NCI-H2029 (cell line): ENCODE data around the gene TSPAN7.

ENCODE experiments used
- DNase-seq: peaks from one replicate; lab custom pipeline; 2025; lab: John Stamatoyannopoulos, UW

Gene TSPAN7

DNA sequence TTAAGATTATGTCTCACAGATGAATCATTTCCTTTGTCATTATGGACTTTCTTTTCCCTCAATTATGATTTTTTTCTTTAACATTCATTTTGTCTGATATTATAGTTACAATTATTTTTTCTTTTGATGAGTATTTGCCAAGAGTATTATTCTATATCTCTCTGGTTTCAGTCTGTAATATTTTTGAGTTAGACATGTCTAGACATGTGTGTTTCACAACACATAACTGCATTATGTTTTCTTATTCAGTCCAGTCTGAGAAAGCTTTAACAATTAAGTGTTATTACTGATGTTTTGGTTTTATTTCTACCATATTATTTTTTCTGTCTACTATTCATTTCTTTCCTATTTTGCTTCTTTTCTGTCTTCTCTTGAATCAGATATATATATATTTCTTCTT is 131.6 kb downstream of the TSPAN7 start:
- DNase-seq, result no peak

DNA sequence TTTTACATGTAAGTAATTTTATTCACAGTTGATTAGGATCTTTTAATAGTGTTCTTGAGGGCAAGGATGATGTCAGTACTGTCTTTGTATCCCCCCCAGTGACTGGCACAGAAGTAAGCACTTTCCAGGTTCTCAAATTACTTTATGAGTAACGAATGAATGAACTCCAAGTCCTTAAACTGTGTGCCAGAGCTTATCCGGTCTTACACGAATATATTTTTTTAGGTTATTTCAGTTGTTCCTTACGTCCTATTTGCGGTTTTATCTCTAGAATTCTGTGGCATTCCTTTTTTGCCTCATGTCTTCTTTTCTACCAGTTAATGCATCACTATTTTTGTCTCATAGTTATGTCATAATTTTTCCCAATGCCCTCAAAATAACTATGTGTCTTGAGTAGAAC is 133.1 kb downstream of the TSPAN7 start:
- no peak for DNase-seq

DNA sequence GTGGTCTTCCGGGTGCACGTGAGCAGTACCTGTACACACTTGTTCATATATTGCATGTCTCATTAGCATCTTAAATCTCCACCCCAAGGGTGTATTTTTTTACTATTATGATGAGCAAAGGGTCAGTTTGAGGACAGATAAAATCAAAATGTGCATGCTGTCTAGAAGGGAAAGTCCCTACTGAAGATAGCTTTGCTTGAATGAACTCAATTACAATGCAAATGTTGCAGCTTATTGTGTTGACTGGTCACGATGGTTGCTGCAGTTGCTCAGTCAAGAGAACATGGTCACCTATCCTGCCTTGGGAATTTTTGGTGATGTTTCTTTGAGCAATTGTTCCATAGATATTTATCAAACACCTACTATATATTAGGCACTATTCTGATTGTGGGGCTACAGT is 136.1 kb downstream of the TSPAN7 start:
- no peak for DNase-seq

DNA sequence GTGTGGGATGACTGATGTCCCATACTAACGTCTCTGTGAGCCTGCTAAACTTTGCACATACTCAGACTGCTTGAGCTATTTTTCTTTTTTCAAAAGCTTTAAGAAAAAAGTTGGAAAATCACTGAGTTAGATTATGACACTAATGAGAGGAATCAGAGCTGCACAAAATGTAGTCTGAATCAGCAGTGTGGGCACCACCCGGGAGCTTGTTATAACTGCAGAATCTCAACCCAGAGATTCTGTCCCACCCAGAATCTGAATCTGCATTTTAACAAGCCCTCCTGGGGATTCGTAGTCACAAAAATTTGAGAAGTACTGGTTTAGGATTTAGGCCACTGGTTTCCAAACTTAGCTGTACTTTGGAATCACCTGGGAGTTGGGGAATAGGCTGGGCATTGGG is 137.8 kb downstream of the TSPAN7 start:
- no peak for DNase-seq

- DNase-seq, result no peak
Observed at GRCh38 chrX:38699696-38700095, 138.4 kb downstream of the TSPAN7 start.

- no peak for DNase-seq
Observed at GRCh38 chrX:38701073-38701472, 139.7 kb downstream of the TSPAN7 start.

- DNase-seq, result no peak
Observed at GRCh38 chrX:38704146-38704882, 143.0 kb downstream of the TSPAN7 start.

GRCh38 chrX:38717871-38718270 is 156.5 kb downstream of the TSPAN7 start:
- no peak for DNase-seq

DNA sequence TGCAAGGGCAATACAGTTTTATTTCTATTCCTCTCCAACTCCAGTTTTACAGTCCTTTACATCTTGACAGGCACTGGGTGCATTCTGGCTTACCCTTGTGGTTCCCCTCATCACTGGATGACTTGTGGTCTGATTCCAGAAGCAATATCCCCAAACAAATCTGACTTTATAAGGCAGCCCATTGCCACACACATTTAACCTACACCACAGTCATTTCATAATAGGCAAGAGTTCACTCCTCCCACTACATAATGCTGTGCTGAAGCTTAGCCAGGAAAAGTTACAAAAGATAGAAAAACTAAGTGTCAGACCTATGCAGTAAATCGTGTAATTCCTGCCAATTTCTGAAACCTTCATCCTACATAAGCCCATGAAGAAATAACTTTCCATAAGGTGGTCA is 157.0 kb downstream of the TSPAN7 start:
- no peak for DNase-seq

- no peak for DNase-seq
Observed at GRCh38 chrX:38726612-38727011, 165.3 kb downstream of the TSPAN7 start.

GRCh38 chrX:38727668-38728067 is 166.3 kb downstream of the TSPAN7 start:
- no peak for DNase-seq

GRCh38 chrX:38732866-38733265 is 171.5 kb downstream of the TSPAN7 start:
- no peak for DNase-seq
